NB4 (cell line): ENCODE results near the gene SPECC1L.

Source experiments
- CTCF ChIP-seq: IDR thresholded peaks from one replicate; pipeline ENCODE4 v1.5.1; 2012; ENCODE audit warnings: low read depth, low read length
- POLR2A ChIP-seq: IDR thresholded peaks from 2 replicates; pipeline ENCODE4 v1.6.1; 2011; ENCODE audit warnings: mild to moderate bottlenecking; ENCODE audit not compliant: insufficient read length; ENCODE audit errors: extremely low read depth

- TF ChIP-seq CTCF (no peak), POLR2A (no peak)
Observed at GRCh38 chr22:24319451-24319850, 48.8 kb downstream of the SPECC1L start.
